Trophoblast cell (in vitro differentiated cells and primary cell): ENCODE results near the gene NSMCE3.

Experiments
- DNase-seq, 2 donors: peaks; one replicate each; pipeline ENCODE4 v3.0.0-alpha.2; 2016
- H2AFZ ChIP-seq: 2 replicates; pipeline ENCODE4 v1.6.1; 2013; ENCODE audit warnings: low read length, moderate library complexity, mild to moderate bottlenecking; ENCODE audit not compliant: insufficient read depth, poor library complexity
- H2AK5ac ChIP-seq: 2 replicates; pipeline ENCODE4 v1.6.1; 2013; ENCODE audit warnings: mild to moderate bottlenecking, low read length
- H2BK120ac ChIP-seq: 2 replicates; pipeline ENCODE4 v1.6.1; 2013; ENCODE audit warnings: low read length, mild to moderate bottlenecking, moderate library complexity; ENCODE audit not compliant: insufficient read depth, poor library complexity
- H2BK12ac ChIP-seq: 2 replicates; pipeline ENCODE4 v1.6.1; 2013; ENCODE audit warnings: mild to moderate bottlenecking, low read length, moderate library complexity
- H2BK5ac ChIP-seq: 2 replicates; pipeline ENCODE4 v1.6.1; 2013; ENCODE audit warnings: low read length, low read depth, moderate library complexity, mild to moderate bottlenecking; ENCODE audit not compliant: poor library complexity
- H3K14ac ChIP-seq: 2 replicates; pipeline ENCODE4 v1.6.1; 2013; ENCODE audit warnings: mild to moderate bottlenecking, low read length
- H3K18ac ChIP-seq: 2 replicates; pipeline ENCODE4 v1.6.1; 2013; ENCODE audit warnings: mild to moderate bottlenecking, low read length
- H3K23ac ChIP-seq: 2 replicates; pipeline ENCODE4 v1.6.1; 2013; ENCODE audit warnings: low read length
- H3K27ac ChIP-seq: 2 replicates; pipeline ENCODE4 v1.5.1; 2013; ENCODE audit warnings: low read depth, mild to moderate bottlenecking, inconsistent platforms, low read length, moderate library complexity
- H3K27me3 ChIP-seq: 2 replicates; pipeline ENCODE4 v1.6.1; 2013; ENCODE audit warnings: inconsistent platforms, mild to moderate bottlenecking, low read length, moderate library complexity; ENCODE audit not compliant: insufficient read depth
- H3K36me3 ChIP-seq, 2 experiments: 1 replicate in 1 of 2; 2 replicates in 1 of 2; pipeline ENCODE4 v1.6.1; 2013; ENCODE audit warnings: low read length in 2 of 2, mild to moderate bottlenecking in 2 of 2, moderate library complexity in 1 of 2; ENCODE audit not compliant: insufficient read depth in 2 of 2, control insufficient read depth in 1 of 2
- H3K4ac ChIP-seq: 2 replicates; pipeline ENCODE4 v1.6.1; 2013; ENCODE audit warnings: low read depth, mild to moderate bottlenecking, low read length, moderate library complexity
- H3K4me1 ChIP-seq, 2 experiments: 1 replicate in 1 of 2; 2 replicates in 1 of 2; pipeline ENCODE4 v1.6.1; 2013; ENCODE audit warnings: low read length in 2 of 2, mild to moderate bottlenecking in 2 of 2, moderate library complexity in 1 of 2; ENCODE audit not compliant: insufficient read depth in 2 of 2, control insufficient read depth in 1 of 2
- H3K4me2 ChIP-seq: 2 replicates; pipeline ENCODE4 v1.6.1; 2013; ENCODE audit warnings: inconsistent platforms, mild to moderate bottlenecking, low read length, moderate library complexity
- H3K4me3 ChIP-seq: 2 replicates; pipeline ENCODE4 v1.5.1; 2013; ENCODE audit warnings: mild to moderate bottlenecking, low read depth, low read length, inconsistent platforms
- H3K79me1 ChIP-seq: one replicate; pipeline ENCODE4 v1.6.1; 2013; ENCODE audit warnings: low read length
- H3K79me2 ChIP-seq: 2 replicates; pipeline ENCODE4 v1.6.1; 2013; ENCODE audit warnings: low read length, mild to moderate bottlenecking; ENCODE audit not compliant: control insufficient read depth, insufficient read depth, poor library complexity
- H3K9ac ChIP-seq: 2 replicates; pipeline ENCODE4 v1.6.1; 2013; ENCODE audit warnings: mild to moderate bottlenecking, low read length
- H3K9me3 ChIP-seq: 2 replicates; pipeline ENCODE4 v1.6.1; 2013; ENCODE audit warnings: low read depth, mild to moderate bottlenecking, control low read depth, inconsistent platforms, low read length; ENCODE audit not compliant: insufficient read depth
- H4K12ac ChIP-seq: 2 replicates; pipeline ENCODE4 v1.6.1; 2013; ENCODE audit warnings: low read depth, mild to moderate bottlenecking, low read length, moderate library complexity
- H4K8ac ChIP-seq: 2 replicates; pipeline ENCODE4 v1.6.1; 2013; ENCODE audit warnings: low read depth, mild to moderate bottlenecking, low read length, moderate library complexity
- H4K91ac ChIP-seq: one replicate; pipeline ENCODE4 v1.6.1; 2013; ENCODE audit warnings: low read depth, mild to moderate bottlenecking, low read length, moderate library complexity
- WGBS: extraction: QIAGEN DNeasy Blood & Tissue Kit; methylation state at CpG from one replicate; pipeline ENCODE4 v1.1.7; 2013; ENCODE audit warnings: missing lambda C conversion rate; ENCODE audit not compliant: insufficient read length, insufficient coverage; ENCODE audit errors: extremely low coverage; 5-methylcytosine and 5-hydroxymethylcytosine counted together

The NSMCE3 gene

DNA sequence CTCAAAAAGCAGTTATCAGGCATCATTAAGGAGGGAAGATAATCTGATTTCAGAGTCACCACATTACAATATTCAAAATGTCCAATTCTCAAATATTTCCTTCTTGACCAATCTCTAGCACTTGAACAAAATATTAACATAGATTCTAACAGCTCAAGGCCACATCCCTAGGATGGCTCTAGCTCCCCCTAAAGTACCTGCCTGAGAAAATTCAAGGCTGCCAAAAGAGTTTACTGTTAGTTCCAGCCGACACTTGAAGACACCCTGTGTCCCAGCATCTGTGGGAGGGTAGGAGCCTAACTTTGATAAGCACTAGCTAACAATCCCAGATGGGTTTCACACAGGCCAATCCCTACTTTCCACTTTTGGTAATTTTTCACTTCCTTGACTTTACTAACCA, 10.4 kb downstream of the NSMCE3 start:
- no peak overlapping the region for H3K4me3 ChIP-seq
- no peak overlapping the region for H3K9ac ChIP-seq
- no peak overlapping the region for H2AK5ac ChIP-seq
- H2AFZ ChIP-seq = no peak overlapping the region
- WGBS = no CpG with 5 or more reads among the region's 1 CpG
- H3K23ac ChIP-seq = no peak overlapping the region
- H3K27me3 ChIP-seq = no peaks in the 10 kb centered on the region
- H3K9me3 ChIP-seq = no peaks in the 10 kb centered on the region
- no peak overlapping the region for H3K18ac ChIP-seq
- no peaks in the 10 kb centered on the region for H3K79me2 ChIP-seq
- H3K4me1 ChIP-seq = no peaks in the 10 kb centered on the region
- H2BK120ac ChIP-seq = no peak overlapping the region
- H3K4ac ChIP-seq = no peak overlapping the region
- no peak overlapping the region for H2BK5ac ChIP-seq
- no peak overlapping the region for H4K8ac ChIP-seq
- no peak overlapping the region for H3K27ac ChIP-seq
- no peak overlapping the region for H4K91ac ChIP-seq
- no peaks in the 10 kb centered on the region for H3K36me3 ChIP-seq
- no peak overlapping the region for H4K12ac ChIP-seq
- no peaks in the 10 kb centered on the region for H3K79me1 ChIP-seq
- no peak overlapping the region for H3K4me2 ChIP-seq
- H2BK12ac ChIP-seq = no peak overlapping the region
- no peak overlapping the region for H3K14ac ChIP-seq
- no peak for DNase-seq

DNA sequence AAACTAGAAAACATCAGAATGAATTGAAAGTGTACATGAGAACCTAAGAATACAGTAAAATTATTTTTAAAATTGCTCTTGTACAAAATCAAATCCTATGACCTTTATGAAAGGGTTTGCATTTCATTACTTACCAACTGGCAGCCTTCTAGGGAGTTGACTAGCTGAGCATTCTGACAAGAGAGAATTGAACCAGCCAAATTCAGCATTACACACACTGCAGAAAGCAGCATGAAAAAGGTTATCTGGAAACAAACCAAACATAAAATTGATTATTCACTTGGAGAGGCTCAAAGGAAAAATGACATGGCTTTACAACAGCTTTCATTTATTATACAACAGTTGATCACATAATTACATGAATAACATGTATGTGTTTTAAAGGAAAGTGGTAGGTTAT, 17.4 kb downstream of the NSMCE3 start:
- no peak overlapping the region for H3K14ac ChIP-seq
- no peak overlapping the region for H3K27ac ChIP-seq
- no peaks in the 10 kb centered on the region for H3K9me3 ChIP-seq
- H2AK5ac ChIP-seq = no peak overlapping the region
- no peak overlapping the region for H3K4ac ChIP-seq
- no peaks in the 10 kb centered on the region for H3K79me1 ChIP-seq
- no peak overlapping the region for H2BK120ac ChIP-seq
- no peaks in the 10 kb centered on the region for H3K79me2 ChIP-seq
- no peak overlapping the region for H3K23ac ChIP-seq
- H2AFZ ChIP-seq = no peak overlapping the region
- no peak overlapping the region for H2BK12ac ChIP-seq
- no peak overlapping the region for H4K12ac ChIP-seq
- no peak overlapping the region for H4K8ac ChIP-seq
- H3K4me2 ChIP-seq = no peak overlapping the region
- H3K27me3 ChIP-seq = no peaks in the 10 kb centered on the region
- H3K4me1 ChIP-seq = no peaks in the 10 kb centered on the region
- H3K36me3 ChIP-seq = no peaks in the 10 kb centered on the region
- H4K91ac ChIP-seq = no peak overlapping the region
- no peak overlapping the region for H3K4me3 ChIP-seq
- no peak overlapping the region for H3K18ac ChIP-seq
- H2BK5ac ChIP-seq = no peak overlapping the region
- DNase-seq = no peak
- H3K9ac ChIP-seq = no peak overlapping the region

DNA sequence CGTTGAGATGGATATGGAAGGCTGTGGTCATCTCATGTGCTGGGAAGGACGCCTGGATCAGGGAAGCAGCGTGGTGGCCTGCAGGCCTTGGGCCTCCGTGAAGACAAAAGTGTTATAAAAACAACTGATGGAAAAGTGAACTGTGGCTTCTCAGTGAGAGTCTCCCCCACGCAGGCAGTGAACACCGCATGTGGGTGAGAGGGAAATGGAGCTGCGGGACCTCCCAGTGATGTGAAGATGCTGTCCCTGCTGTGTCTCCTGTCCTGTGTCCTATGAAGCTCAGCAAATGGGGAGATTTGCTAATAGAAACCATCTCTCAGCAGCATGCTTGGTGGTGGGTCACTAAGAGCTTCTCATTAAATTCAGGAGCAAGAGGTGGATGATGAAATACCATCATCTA, 25.1 kb downstream of the NSMCE3 start:
- Histone ChIP-seq H4K12ac (no peak overlapping the region), H4K8ac (no peak overlapping the region), H4K91ac (no peak overlapping the region), H3K4me1 (no peaks in the 10 kb centered on the region), H3K9me3 (no peaks in the 10 kb centered on the region), H3K79me2 (no peaks in the 10 kb centered on the region), H2AK5ac (no peak overlapping the region), H3K27ac (no peak overlapping the region), H3K79me1 (no peaks in the 10 kb centered on the region), H3K4ac (no peak overlapping the region), H3K4me3 (no peak overlapping the region), H2AFZ (no peak overlapping the region), H2BK5ac (no peak overlapping the region), H2BK12ac (no peak overlapping the region), H3K23ac (no peak overlapping the region), H3K18ac (no peak overlapping the region), H3K9ac (no peak overlapping the region), H3K36me3 (no peaks in the 10 kb centered on the region), H3K4me2 (no peak overlapping the region), H2BK120ac (no peak overlapping the region), H3K14ac (no peak overlapping the region), H3K27me3 (no peaks in the 10 kb centered on the region)
- WGBS = no CpG with 5 or more reads among the region's 7 CpGs
- DNase-seq = no peak

DNA sequence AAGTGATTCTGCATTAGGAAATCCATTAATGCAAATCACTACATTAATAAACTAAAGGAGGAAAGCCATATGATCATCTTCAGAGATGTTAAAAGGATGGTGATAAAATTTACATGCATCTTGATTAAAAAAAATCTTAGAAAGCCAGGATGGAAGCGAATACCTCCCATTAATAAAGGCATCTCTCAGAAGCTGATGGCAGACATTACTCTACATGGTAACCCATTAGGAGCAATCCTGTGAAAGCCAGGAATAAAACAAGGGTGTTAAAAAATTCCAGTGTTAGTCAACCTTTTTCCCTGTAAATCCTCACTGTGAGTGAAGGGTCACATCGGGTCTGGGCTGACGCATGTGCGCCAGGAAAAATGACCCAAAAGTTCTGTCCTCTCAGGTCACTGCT, 25.5 kb downstream of the NSMCE3 start:
- H4K91ac ChIP-seq = no peak overlapping the region
- no peak overlapping the region for H3K4ac ChIP-seq
- no peak overlapping the region for H3K4me3 ChIP-seq
- H3K23ac ChIP-seq = no peak overlapping the region
- no peaks in the 10 kb centered on the region for H3K79me1 ChIP-seq
- H3K79me2 ChIP-seq = no peaks in the 10 kb centered on the region
- no peak overlapping the region for H3K9ac ChIP-seq
- H4K12ac ChIP-seq = no peak overlapping the region
- H3K36me3 ChIP-seq = no peaks in the 10 kb centered on the region
- H3K27ac ChIP-seq = no peak overlapping the region
- DNase-seq = no peak
- no peaks in the 10 kb centered on the region for H3K9me3 ChIP-seq
- H2AK5ac ChIP-seq = no peak overlapping the region
- no peak overlapping the region for H2BK12ac ChIP-seq
- H3K27me3 ChIP-seq = no peaks in the 10 kb centered on the region
- H3K4me2 ChIP-seq = no peak overlapping the region
- no peak overlapping the region for H3K18ac ChIP-seq
- H3K14ac ChIP-seq = no peak overlapping the region
- no peak overlapping the region for H4K8ac ChIP-seq
- H3K4me1 ChIP-seq = no peaks in the 10 kb centered on the region
- no CpG with 5 or more reads among the region's 4 CpGs for WGBS
- no peak overlapping the region for H2AFZ ChIP-seq
- H2BK120ac ChIP-seq = no peak overlapping the region
- H2BK5ac ChIP-seq = no peak overlapping the region
